Skin of body (tissue), 2 donors: ENCODE measurements around the gene COL3A1. TPM values are rescaled to one million over a fixed set of nuclear protein-coding genes. Genes with fewer than 3 reads are reported as not detected.

ENCODE experiments used
- DNase-seq: peaks from one replicate; lab custom pipeline; 2025; lab: John Stamatoyannopoulos, UW
- total RNA-seq: library from RNA; depleted of rRNA; stranded (reverse); fragments of >200 nt; gene quantifications from one replicate; pipeline ENCODE4 v1.2.3, GENCODE V29; 2014

Gene COL3A1
- total RNA-seq = 14,030 TPM

DNA sequence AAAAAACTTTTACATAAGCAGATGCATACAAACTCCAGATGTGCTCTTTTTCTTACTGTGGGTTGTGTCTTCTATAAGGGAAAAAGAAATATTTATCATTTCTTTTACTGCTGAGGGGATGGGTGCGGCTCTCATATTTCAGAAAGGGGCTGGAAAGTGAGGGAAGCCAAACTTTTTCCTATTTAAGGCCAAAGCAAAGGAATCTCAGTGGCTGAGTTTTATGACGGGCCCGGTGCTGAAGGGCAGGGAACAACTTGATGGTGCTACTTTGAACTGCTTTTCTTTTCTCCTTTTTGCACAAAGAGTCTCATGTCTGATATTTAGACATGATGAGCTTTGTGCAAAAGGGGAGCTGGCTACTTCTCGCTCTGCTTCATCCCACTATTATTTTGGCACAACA lies at the start of gene COL3A1:
Gene COL3A1, plus strand, starts transcription at position 210 of the 400 bp plus-strand sequence. Its CDS starts 117 bp downstream, at position 327.
- peak; percentile 96 for DNase-seq

DNA sequence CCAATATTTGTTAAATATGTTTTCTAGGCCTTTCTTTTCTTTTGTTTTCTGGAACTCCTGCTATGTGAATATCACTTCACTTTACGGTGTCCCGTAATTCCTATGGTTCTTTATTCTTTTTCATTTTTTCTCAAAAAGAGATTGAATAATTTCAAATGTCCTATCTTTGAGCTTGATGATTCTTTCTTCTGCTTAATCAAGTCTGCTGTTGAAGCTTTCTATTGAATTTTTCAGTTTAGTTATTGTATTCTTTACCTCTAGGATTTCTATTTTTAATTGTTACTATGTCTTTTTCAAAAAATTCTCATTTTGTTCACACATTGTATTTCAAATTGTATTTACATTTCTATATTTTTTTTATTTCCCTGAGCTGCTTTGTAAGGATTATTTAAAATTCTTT lies 45.5 kb upstream of the COL3A1 start:
- DNase-seq = no peak

DNA sequence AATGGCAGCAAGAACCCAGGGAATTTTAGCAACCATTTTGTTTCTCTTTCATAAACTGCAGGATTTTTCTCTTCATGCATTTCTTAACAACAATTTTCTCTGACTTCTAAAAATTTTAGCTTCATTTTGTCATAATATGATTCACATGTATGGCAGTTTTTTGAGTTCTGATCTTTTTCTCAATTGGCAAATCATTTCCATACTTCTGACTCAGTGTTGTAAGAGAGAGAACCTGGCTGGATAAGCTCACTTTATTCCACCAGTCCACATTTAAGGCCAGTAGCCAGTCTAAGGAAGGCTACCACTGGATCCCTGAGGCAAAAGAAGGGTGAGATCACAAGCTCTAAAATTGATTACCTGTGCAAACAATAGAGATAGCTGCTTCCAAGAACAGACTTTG lies 42.8 kb upstream of the COL3A1 start:
- DNase-seq = no peak

DNA sequence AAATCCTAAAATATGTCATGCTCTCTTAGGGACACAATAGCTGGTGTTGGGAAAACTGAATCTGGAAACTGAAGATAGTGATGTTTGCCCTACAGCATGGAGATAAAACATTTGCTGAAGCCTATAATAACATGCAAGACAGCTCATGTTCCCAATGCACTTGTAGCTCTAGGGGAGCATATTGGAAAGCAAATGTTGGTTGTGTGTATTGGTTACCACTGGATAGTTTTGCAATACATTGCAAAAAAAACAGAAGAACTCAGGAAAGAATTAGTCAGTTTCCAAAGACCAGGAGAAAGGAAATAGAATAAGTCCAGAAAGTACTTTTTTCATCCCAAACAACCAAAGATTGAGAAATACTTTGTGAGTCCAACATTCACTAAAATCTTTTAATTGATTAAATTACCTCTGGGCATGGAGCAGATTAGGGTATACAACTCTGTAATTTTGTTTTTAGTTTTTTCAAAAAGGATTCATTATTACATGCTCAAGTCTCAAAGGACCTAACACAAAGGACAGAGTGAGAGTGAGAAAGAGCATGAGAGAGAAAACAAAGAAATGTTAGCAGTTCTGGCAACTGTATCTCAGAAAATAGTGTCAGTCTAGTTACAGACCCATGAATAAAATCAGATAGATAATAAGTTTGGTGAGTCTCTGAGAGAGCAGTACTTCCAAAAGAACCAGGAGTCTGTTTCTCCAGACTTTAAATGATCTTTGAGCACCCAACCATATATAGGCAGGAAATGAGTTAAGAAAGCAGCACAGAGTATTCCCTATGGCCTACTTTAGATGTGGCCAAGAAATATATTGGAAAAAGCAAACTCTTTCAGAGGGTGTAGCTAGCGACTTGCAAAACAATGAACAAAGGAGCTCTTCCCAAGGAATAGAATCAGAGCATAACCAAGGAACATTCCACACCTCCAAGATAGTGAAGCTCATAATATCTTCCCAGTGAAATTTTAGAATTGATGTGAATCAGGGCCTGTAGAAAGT lies 36.6 kb upstream of the COL3A1 start:
- no peak for DNase-seq

DNA sequence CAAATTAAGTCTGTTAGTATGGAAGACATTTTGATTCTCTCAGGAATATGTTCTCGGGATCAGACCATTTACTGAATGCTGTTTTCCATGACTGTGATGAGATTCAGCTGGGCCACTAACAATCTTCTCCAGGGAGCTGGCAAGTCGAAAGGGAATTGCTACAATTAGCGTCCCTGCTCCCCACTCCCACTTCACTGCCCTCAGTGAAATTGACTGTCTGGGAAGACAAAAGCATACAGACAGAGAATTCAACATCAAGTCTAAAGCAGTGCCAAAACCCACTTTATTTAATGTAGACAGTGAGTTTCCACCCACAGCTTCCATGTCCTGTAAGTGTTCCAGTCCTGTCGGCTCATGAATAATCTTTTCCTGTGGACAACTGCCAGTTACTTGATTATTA lies 34.0 kb upstream of the COL3A1 start:
- DNase-seq = no peak

DNA sequence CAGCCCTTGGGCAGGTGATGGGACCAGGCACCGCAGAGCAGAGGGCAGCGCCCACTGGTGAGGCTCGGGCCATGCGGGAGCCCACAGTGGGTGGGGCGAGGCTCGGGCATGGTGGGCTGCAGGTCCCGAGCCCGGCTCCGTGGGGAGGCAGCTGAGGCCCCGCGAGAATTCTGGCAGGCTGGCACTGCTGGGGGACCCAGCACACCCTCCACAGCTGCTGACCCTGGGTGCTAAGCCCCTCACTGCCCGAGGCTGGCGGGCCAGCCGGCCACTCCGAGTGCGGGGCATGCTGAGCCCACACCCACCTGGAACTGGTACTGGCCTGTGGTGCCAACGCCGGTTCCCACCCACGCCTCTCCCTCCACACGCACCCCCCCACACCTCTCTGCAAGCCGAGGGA lies 29.7 kb upstream of the COL3A1 start:
- DNase-seq = no peak

DNA sequence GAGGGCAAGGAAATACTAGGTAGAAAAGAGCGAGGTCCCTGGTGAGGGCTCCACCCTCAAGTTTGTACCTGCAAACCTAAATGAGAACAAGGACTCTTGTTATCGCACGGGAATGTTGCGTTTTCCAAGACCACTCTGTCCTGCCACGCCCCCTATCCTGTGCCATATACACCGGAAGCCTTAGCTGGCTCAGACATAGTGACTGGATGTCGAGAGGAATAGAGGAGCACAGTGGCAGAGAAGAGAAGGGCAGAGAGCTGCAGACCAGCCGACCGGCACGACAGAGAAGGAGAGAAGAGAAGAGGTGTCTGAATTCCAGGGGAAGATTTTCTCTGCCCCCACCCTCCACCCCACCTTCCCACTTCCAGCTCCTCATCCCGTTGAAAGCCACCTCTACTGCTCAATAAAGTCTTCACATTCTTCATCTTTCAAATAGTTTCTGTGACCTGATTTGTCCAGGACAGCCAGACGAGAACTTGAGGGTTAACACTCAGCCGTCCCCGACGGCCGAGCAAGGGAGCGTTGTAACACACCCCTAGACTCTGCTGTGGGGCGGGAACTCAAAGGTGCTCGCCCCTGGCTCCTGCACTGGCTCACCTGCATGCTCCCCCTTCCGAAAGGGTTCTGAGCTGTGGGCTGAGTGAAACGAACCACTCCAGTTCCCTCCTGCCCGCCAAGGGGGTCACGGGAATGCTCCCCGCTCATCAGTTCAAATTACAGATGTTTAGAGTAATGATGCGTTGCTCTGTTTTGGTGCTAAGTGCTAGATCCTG lies 24.9 kb upstream of the COL3A1 start:
- DNase-seq = no peak

DNA sequence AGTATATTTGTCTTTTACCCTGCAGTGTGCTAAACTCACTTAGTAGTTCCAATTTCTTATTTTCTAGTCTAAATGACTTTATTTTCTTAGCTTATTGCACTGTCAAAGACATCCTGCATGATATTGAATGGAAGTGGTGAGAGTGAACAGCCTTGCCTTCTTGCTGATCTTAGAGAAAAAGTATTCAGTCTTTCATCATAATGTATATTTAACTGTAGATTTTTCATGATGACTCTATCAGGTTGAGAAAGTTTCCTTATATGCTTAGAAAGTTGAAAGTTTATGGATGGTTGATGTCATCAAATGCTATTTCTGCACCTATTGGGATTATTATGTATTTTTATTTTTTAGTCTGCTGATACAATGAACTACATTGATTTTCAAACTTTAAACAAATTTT lies 21.3 kb upstream of the COL3A1 start:
- no peak for DNase-seq

DNA sequence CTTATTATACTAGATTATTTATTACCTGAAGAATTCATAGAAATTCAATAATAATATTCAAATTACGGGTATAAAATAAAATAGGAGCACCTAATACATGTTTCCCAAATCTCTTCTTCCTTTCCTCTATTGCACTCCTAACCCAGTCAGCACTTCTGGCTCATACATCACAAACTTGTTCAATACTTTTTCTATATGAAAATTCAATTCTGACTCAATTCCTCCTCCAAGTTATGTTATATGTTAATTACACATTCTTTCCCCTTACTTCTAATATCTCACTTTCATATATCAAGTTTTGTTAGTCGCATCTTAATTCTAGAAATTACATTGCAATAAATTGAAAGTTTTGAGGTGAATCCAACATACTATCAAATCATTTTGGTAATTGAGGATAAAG lies 17.9 kb upstream of the COL3A1 start:
- no peak for DNase-seq

DNA sequence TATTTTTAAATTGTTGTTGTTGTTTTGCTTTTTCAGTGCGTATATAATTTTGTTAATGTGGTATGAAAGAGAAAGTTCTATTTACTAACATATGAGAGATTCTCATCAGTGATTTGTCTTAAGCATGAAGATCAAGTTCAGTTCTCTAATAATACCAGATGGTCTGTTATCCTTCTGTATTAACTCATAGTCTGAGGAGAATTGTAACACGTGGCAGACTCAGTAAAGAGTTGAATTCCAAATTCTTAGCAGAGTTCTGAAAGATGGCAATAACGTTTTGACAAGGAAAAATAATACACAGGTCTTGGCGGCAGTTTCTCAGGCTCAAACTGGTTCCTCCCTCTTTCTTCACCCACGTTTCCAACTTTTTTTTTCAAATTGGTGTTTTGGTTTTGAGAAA lies 17.2 kb upstream of the COL3A1 start:
- DNase-seq = peak; percentile 75

DNA sequence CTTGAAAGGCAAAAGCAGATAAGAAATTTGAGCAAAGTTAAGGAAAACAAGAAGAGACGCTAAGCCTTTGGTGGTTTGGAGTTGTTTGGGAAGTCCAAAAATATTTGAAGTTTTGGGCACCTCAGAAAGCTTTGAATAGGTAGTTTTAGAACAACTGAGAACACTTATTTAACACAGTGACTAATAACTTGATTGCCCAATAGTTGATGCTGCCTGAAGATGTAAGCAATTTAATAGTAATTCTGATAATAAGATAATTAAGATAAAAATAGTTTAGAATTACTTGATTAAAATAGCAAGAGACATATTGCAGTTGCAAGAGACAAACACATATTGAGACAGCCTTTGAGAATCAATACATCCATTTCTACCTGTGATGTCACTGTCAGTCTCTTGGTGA lies 16.5 kb upstream of the COL3A1 start:
- DNase-seq = no peak

DNA sequence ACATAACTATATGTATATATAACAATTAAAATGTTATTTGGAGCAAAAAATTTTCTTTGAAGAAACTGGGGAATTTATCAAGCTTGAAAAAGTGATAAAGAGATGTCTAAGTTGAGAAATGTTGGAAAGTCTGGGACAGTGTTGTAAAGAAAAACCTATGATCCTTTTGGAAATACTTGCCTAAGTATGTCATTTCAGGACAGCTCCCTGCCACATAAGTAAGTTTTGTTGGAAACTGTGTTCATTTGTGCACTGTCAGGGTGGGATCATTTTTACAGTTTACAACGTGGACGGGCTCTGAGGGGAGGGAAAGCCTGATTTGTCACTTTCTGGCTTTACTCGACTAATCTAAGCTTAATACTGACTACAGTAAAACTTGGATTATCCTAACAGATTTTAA lies 10.4 kb upstream of the COL3A1 start:
- DNase-seq = no peak

DNA sequence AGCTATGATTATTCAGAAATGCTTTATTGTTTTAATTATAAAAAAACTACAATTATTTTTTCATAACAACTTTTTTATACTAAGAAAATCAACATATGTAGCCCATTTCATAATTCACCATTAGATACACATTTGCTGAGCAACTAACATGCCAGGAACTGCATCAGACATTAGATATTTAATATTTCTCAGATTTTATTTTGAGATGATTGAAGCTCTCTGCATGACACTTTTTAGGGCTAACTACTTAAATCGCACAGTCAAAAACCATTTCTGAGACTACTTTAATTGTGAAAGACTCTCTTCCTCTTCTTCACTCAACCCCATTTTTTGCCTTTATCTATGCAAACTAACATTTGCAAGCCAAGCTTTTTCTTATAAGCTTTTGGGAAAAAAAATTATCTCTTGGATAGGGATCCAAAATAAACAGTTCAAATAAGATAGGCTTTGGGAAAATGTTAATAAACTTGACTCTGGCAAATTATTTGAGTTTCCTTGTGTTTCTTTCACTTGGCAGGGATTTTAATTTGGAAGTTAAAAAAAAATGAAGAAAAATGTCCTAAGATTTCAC lies 9.1 kb upstream of the COL3A1 start:
- peak; percentile 76 for DNase-seq

DNA sequence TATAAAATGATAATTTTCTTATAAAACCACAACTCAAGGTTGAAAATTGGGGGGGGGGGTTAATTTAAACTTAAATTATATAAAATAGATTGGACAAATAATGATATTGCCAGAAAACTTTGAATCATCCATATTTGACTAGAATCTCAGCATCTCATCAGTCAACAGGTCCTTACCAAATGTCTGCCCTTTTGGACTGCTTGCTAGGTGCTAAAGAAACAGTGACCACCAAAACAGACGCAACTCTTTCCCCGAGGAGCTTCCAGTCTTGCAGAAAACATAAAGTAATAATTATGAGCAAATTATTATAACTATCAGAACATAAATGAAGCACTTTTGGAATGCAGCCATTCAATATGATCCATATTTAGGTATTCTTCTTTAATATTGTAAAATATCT lies 8.6 kb upstream of the COL3A1 start:
- no peak for DNase-seq

DNA sequence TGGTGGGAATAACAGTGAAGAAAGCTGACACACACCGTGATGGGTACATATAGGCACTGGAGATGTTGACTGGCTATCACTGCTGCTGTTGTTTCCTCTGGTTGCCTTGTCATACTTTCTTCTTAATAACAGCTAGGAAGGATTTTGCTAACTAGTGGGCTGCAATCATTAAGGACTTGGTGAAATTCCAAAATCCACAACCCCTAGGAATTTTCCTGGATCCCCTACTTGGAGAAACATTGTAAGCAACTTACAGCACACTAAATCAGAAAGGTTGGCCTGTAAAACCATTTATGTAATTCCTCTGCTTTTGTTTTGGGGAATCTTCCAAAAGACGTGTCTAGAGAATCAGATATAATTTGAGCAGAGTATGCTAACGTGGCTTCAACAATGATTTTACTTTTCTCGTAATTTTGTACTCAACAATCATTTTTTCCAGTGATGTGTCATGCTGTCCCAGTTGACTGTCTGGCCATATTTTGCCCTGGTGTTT lies 8.0 kb upstream of the COL3A1 start:
- peak; percentile 94 for DNase-seq

DNA sequence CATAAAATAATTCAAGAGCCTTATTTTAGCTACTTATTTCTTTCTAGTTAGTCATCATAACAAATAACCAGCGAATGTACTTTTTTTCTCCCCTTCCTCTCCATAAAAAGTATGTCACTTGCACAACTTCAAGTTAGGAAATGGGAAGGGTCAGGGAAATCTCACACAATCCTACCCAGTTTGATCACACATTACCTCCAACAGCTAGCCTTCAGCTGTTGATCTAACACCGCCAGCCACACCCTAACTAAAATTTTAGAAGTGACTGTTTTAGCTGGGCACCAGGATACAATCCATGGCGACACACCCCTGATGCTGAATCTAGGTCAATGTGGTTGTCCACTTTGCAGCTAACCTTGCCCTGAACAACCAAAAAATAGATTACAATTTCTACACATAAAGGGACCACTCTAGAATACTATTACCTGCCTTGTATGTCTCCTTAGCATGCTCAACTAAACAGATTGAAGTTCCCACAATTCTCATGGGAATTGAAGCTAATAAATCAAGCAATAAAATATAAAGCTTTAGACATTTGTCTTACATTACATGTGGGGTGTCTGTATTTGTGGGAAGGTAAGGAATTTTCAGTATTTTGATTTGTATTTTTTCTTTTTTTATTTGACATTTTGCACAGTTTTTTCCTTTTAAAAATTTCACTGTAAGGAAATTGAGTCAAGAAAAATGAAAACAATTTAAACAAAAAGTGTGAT lies 7.3 kb upstream of the COL3A1 start:
- DNase-seq = no peak

DNA sequence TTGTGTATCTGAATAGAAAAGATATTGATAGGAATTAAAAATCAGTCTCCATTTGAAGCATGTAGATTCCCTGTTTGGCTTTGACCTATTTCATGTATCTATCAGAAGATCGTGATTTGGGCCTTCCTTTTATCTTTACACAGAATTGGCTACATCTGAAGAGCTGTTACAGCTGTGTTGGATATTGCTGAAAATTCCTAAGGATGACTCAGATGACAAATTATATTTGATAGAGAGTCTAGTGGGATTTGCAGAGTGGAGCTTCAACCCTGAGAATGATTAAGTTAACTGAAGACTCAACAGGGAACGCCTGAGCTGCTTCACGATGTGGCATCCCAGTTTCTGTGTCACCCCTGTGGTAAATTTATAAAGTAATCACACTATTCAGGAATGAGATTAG lies 4.9 kb upstream of the COL3A1 start:
- DNase-seq = peak; percentile 84

DNA sequence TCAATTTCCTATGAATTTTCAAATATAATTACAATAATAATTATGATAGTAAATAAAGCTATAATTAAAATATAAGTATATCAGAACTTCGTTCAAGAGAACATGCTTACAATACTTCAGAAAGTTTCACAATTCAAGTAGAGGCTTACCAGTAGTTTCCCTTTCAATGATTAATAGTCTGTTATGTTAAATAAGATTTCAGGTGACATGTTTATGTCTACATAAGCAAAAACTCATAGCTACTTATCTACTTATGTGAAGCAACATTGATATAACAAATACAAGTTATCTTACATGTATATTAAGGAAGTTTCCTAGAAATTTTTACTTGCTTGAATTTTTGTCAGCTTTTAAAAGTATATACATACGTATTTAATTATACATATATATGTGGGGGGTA lies 4.5 kb upstream of the COL3A1 start:
- DNase-seq = no peak

DNA sequence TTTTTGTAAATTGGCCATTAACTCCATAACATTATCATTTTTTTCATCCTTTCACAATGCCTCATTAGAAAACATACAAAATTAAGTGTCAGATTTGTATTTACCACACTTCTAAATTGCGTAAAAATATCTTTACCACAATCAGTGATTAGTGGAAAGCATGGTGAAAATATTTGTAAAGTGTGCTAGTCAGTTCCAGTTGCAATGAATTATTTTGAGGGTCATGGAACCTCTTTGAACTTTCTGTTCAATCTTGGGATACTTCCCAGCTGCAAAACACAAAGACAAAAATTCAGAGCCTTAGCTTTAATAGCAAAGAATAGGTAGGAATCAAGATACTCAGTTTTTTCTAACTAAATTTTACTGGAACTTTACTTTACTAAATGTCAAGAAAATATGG lies 4.0 kb upstream of the COL3A1 start:
- DNase-seq = no peak

DNA sequence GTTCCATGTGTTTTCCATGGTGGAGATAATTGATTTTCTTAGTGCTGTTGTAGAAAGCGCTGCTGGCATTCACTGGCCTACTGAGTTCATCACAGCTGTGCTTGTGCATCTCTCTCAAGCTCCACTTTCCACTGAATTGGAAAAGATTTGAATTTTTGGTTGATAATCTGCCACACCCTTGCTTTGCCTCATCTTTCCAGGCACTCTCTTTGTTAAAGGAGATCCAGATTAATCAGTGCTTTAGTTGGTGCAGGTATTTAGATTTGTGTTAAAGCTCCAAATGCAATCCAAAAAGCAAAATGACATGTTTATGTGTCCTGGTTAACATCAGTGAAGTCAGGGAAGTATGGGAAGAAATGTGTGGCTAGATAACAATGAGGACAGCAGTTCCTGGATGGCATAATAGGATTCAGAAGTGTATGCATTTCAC lies 2.7 kb upstream of the COL3A1 start:
- DNase-seq = peak; percentile 93

DNA sequence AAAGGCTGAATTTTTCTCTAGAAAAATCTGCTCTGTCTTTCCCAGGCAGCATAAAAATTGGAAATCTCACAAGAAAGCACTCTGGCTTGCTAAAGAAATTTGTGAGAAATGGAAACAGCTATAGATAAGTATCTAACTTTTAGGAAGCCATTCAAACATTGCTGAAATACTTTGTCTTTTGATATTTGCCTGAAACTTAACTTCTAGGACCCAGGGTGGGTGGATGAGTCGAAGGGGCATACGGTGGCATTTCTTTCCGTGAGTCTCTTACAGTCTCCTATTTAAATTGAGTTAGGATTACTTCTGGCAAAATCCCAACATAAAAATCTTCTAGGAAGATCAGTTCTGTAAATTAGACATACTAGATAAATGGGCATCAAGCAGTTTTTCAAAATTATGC lies 532 bp upstream of the COL3A1 start:
- no peak for DNase-seq
